ENCODE measurements around the gene CYTH4. TPM values are rescaled to one million over a fixed set of nuclear protein-coding genes. Genes with fewer than 3 reads are reported as not detected.

CYTH4 gene
- total RNA-seq, 1 experiment from 2014 or later, result 0.15 TPM

- peaks cover 2% of the 10 kb centered on the region; the same call in 1 of the 2 replicates for H3K4me1 Mint-ChIP-seq
- ChIA-PET POLR2A (no interaction called here), CTCF (no interaction called here)
- no peak overlapping the region for H3K27ac Mint-ChIP-seq
- no peaks in the 10 kb centered on the region for H3K9me3 Mint-ChIP-seq
- H3K4me3 Mint-ChIP-seq, result no peak overlapping the region
- TF ChIP-seq MLX (CRISPR knock-in tag; IDR thresholded peaks at IDR 0.05) (no peak), ZSCAN18 (CRISPR knock-in tag; IDR thresholded peaks at IDR 0.05) (no peak), SOX15 (CRISPR knock-in tag; IDR thresholded peaks at IDR 0.05) (no peak), NFYB (CRISPR knock-in tag; conservative IDR thresholded peaks at IDR 0.05; ENCODE audit: low read depth) (no peak), ZNF317 (CRISPR knock-in tag; IDR thresholded peaks at IDR 0.05; ENCODE audit: borderline replicate concordance, low read depth) (no peak), AR (CRISPR knock-in tag; IDR thresholded peaks at IDR 0.05) (no peak), USF1 (CRISPR knock-in tag; IDR thresholded peaks at IDR 0.05) (no peak), CBFB (CRISPR knock-in tag; IDR thresholded peaks at IDR 0.05; ENCODE audit: low read depth) (no peak), ZNF232 (CRISPR knock-in tag; IDR thresholded peaks at IDR 0.05) (no peak), SP1 (CRISPR knock-in tag; conservative IDR thresholded peaks at IDR 0.05) (no peak)
- no peak for ATAC-seq
- H3K36me3 Mint-ChIP-seq, result no peaks in the 10 kb centered on the region
- no peak for DNase-seq (ENCODE audit: low spot score)
- no peaks in the 10 kb centered on the region for H3K27me3 Mint-ChIP-seq (ENCODE audit: low read depth)
These were observed 70.2 kb downstream of the CYTH4 start for GRCh38 chr22:37352481-37352880.

GRCh38 chr22:37353839-37354238, 71.5 kb downstream of the CYTH4 start:
- CTCF ChIA-PET, result no interaction called here
- Mint-ChIP-seq H3K4me3 (no peak overlapping the region), H3K27ac (no peak overlapping the region), H3K36me3 (no peaks in the 10 kb centered on the region), H3K27me3 (ENCODE audit: low read depth) (peaks cover 4% of the 10 kb centered on the region; the same call in 1 of the 2 replicates), H3K9me3 (no peaks in the 10 kb centered on the region), H3K4me1 (peaks cover 2% of the 10 kb centered on the region; the same call in 1 of the 2 replicates)
- no peak for DNase-seq (ENCODE audit: low spot score)
- ATAC-seq, result no peak
- POLR2A ChIA-PET, result no interaction called here
- TF ChIP-seq ZBTB21 (CRISPR knock-in tag; IDR thresholded peaks at IDR 0.05; ENCODE audit: borderline replicate concordance), result no peak
- no peak for TF ChIP-seq ZNF138 (CRISPR knock-in tag; conservative IDR thresholded peaks at IDR 0.05)
- TF ChIP-seq RORB (CRISPR knock-in tag; IDR thresholded peaks at IDR 0.05), result no peak
- TF ChIP-seq E2F1 (CRISPR knock-in tag; IDR thresholded peaks at IDR 0.05), result no peak
- TF ChIP-seq MLX (CRISPR knock-in tag; IDR thresholded peaks at IDR 0.05), result no peak
- no peak for TF ChIP-seq ETV6 (CRISPR knock-in tag; IDR thresholded peaks at IDR 0.05)
- no peak for TF ChIP-seq PRRX2 (CRISPR knock-in tag; IDR thresholded peaks at IDR 0.05)
- no peak for TF ChIP-seq GTF2I (CRISPR knock-in tag; conservative IDR thresholded peaks at IDR 0.05)
- TF ChIP-seq TP53 (CRISPR knock-in tag; IDR thresholded peaks at IDR 0.05), result no peak
- TF ChIP-seq CREM (CRISPR knock-in tag; IDR thresholded peaks at IDR 0.05), result no peak
- no peak for TF ChIP-seq FOXP1 (CRISPR knock-in tag; IDR thresholded peaks at IDR 0.05; ENCODE audit: borderline replicate concordance)
- no peak for TF ChIP-seq TCF7 (CRISPR knock-in tag; IDR thresholded peaks at IDR 0.05; ENCODE audit: low read depth)
- no peak for TF ChIP-seq USF2 (CRISPR knock-in tag; IDR thresholded peaks at IDR 0.05)
- TF ChIP-seq MXD4 (CRISPR knock-in tag; IDR thresholded peaks at IDR 0.05; ENCODE audit: borderline replicate concordance), result no peak
- no peak for TF ChIP-seq ZNF317 (CRISPR knock-in tag; IDR thresholded peaks at IDR 0.05; ENCODE audit: borderline replicate concordance, low read depth)
- TF ChIP-seq SP1 (CRISPR knock-in tag; conservative IDR thresholded peaks at IDR 0.05), result no peak
- TF ChIP-seq NFYB (CRISPR knock-in tag; conservative IDR thresholded peaks at IDR 0.05; ENCODE audit: low read depth), result no peak
- no peak for TF ChIP-seq ZNF281 (CRISPR knock-in tag; IDR thresholded peaks at IDR 0.05)
- no peak for TF ChIP-seq ZNF423 (CRISPR knock-in tag; IDR thresholded peaks at IDR 0.05)
